GM10266 (cell line): ENCODE measurements around the gene ADAMTS12.

Source experiments
- DNase-seq: peaks from one replicate; pipeline ENCODE4 v3.0.0; 2012; ENCODE audit errors: extremely low spot score
- TF ChIP-seq, protein P1 (sequence below): IDR thresholded peaks from 2 replicates; pipeline ENCODE4 v1.5.1; 2012; ENCODE audit warnings: mild to moderate bottlenecking, low read depth; ENCODE audit not compliant: control insufficient read depth, insufficient read depth; ENCODE audit errors: missing control alignments

The ADAMTS12 gene

GRCh38 chr5:33794550-33795181 is 97.1 kb downstream of the ADAMTS12 start:
- DNase-seq = no peak
- TF ChIP-seq, protein P1, sequence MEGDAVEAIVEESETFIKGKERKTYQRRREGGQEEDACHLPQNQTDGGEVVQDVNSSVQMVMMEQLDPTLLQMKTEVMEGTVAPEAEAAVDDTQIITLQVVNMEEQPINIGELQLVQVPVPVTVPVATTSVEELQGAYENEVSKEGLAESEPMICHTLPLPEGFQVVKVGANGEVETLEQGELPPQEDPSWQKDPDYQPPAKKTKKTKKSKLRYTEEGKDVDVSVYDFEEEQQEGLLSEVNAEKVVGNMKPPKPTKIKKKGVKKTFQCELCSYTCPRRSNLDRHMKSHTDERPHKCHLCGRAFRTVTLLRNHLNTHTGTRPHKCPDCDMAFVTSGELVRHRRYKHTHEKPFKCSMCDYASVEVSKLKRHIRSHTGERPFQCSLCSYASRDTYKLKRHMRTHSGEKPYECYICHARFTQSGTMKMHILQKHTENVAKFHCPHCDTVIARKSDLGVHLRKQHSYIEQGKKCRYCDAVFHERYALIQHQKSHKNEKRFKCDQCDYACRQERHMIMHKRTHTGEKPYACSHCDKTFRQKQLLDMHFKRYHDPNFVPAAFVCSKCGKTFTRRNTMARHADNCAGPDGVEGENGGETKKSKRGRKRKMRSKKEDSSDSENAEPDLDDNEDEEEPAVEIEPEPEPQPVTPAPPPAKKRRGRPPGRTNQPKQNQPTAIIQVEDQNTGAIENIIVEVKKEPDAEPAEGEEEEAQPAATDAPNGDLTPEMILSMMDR = no peak

DNA sequence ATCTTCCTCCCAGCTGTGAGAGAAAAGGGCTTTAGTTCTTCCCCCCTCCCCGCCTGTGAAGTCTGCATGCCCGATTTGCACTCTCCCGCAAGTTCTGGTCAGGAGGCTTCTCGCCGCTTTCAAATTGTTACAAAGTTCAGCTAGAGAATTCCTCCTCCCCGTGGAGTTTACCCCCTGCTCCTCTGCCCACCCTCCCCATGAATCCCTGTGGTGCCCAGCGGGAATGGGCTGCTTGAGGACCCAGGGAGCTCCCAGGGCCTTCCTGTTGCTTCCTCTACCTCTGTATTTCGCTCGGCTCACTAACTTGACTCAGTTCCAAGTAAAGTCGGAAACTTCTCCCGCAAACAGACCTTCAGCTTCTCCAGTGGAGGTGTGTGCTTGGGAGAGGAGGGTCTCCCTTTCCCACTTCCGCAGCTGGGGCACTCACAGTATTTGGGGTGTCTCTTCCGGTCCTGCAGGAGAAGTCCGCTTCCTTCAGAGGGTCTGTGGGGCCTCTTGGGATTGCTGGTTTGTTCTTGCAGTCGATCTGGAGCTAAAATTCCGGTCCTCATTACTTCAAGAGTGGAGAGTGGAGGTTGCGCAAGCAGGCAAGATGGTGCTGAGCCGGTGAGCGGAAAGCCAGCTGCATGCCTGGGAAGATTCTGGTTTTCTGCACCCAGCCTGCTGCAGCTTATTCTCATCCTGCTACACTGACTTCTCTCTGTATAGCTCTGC is 97.8 kb downstream of the ADAMTS12 start:
- no peak for DNase-seq
- TF ChIP-seq, protein P1 = no peak

GRCh38 chr5:33793276-33793675 is 98.5 kb downstream of the ADAMTS12 start:
- TF ChIP-seq, protein P1 = no peak
- no peak for DNase-seq

DNA sequence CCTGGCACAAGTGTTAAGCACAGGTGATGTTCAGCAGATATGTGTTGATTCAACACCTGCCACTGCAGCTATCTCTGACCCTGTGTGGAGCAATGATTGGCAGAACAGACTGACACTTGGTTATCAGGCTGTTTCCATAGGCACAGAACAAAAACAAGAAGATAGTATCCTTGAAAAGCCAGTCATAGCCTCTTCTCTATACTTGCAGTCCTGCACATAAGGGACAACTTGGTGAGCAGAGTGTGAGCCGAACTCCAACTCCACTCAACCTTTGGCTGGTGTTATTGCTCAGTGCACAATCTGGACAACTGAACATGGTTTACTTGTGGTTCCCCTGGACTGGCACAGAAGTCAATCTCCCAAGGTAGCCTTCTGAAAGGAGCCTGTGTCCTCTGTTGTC is 99.2 kb downstream of the ADAMTS12 start:
- no peak for DNase-seq
- TF ChIP-seq, protein P1 = no peak

DNA sequence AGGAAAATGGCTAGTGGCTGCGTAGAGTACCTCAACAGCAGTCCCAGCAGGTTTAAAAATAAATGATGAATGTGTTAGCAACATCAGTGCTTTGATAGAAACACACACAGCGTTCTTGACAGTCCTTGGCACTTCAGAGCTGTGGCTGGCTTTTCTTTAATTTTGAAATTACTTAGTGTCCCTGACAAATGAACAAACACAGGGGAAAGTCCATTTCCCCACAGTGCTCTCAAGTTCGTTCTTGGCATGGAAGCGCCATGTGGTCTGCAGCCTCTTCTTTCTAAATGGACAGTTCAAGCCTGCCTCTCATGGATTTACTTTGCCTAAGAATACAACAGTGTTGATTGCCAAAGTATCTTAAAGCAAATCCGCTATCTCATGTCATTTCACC is 102.2 kb downstream of the ADAMTS12 start:
- TF ChIP-seq, protein P1 = no peak
- no peak for DNase-seq

DNA sequence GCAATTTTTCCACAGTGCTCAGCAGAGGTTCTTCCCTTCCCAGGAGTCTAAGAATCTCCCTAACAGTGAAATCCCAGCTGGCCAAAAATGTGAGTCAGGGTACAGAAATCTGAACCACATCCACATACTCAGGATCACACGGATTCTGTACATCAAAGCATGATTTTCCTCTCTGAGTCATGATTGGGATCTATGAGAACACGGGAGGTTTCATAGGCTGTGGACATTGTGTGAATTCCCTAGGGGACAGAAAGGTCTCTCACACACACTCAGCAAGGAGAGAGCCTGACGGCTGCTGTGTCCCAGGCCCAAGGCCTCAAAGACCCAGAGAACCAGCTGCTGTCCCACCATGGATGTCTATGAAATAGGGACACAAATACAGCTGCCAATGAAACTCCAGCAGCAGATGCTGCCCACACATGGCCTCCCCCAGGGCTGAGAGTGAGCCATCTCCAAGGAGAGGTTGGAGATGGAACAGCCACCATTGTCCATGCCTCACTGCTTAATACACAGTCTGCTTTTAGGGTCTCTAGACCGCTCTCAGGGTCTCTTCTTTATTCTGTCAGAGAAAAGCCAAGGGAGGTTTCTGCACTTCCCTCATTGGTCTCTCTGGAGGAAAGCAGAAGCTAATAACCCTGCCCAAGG is 102.7 kb downstream of the ADAMTS12 start:
- no peak for DNase-seq
- TF ChIP-seq, protein P1 = no peak

GRCh38 chr5:33785571-33785970 is 106.2 kb downstream of the ADAMTS12 start:
- TF ChIP-seq, protein P1 = no peak
- no peak for DNase-seq
